Smooth muscle cell (in vitro differentiated cells): Measurements from ENCODE around the gene TNFAIP3. TPM values are rescaled to one million over a fixed set of nuclear protein-coding genes. Genes with fewer than 3 reads are reported as not detected.

Experiments
- DNase-seq: peaks from one replicate; lab custom pipeline; 2025; ENCODE audit not compliant: unreplicated experiment; lab: John Stamatoyannopoulos, UW
- H2AFZ ChIP-seq: fragments of 200-600 bp; sonication (generic); 2 replicates; pipeline ENCODE4 v1.6.0; 2016; ENCODE audit warnings: antibody characterized with exemption, low read depth, mild to moderate bottlenecking
- H3F3A ChIP-seq: fragments of 200-600 bp; sonication (generic); 2 replicates; pipeline ENCODE4 v1.6.0; 2017; ENCODE audit warnings: antibody characterized with exemption, low read depth
- H3K27ac ChIP-seq: fragments of 200-600 bp; sonication (generic); 2 replicates; pipeline ENCODE4 v1.5.1; 2016; ENCODE audit warnings: low read depth, mild to moderate bottlenecking
- H3K27me3 ChIP-seq: fragments of 200-600 bp; sonication (generic); 2 replicates; pipeline ENCODE4 v1.6.1; 2016; ENCODE audit warnings: low read depth, mild to moderate bottlenecking
- H3K36me3 ChIP-seq: fragments of 200-600 bp; sonication (generic); 2 replicates; pipeline ENCODE4 v1.5.1; 2016; ENCODE audit warnings: low read depth
- H3K4me1 ChIP-seq: fragments of 200-600 bp; sonication (generic); 2 replicates; pipeline ENCODE4 v1.5.1; 2016; ENCODE audit warnings: low read depth
- H3K4me2 ChIP-seq: fragments of 200-600 bp; sonication (generic); 2 replicates; pipeline ENCODE4 v1.6.0; 2016; ENCODE audit warnings: mild to moderate bottlenecking
- H3K4me3 ChIP-seq: fragments of 200-600 bp; sonication (generic); 2 replicates; pipeline ENCODE4 v1.5.1; 2016; ENCODE audit warnings: mild to moderate bottlenecking
- H3K79me2 ChIP-seq: fragments of 200-600 bp; sonication (generic); 2 replicates; pipeline ENCODE4 v1.6.0; 2016; ENCODE audit warnings: low read depth, mild to moderate bottlenecking
- H3K9ac ChIP-seq: fragments of 200-600 bp; sonication (generic); 2 replicates; pipeline ENCODE4 v1.6.0; 2016; ENCODE audit warnings: low read depth
- H3K9me3 ChIP-seq: fragments of 200-600 bp; sonication (generic); replicated peaks from 2 replicates; pipeline ENCODE4 v1.5.1; 2016; ENCODE audit warnings: low read depth
- H4K20me1 ChIP-seq: fragments of 200-600 bp; sonication (generic); 2 replicates; pipeline ENCODE4 v1.6.0; 2016; ENCODE audit warnings: low read depth
- CTCF ChIP-seq: fragments of 200-600 bp; sonication (generic); IDR thresholded peaks from 2 replicates; pipeline ENCODE4 v1.5.1; 2017; ENCODE audit warnings: borderline replicate concordance, mild to moderate bottlenecking, antibody characterized with exemption; ENCODE audit not compliant: insufficient read depth, poor library complexity, severe bottlenecking
- WGBS: methylation state at CpG from one replicate; pipeline ENCODE4 v1.1.7; 2016; ENCODE audit warnings: low lambda C conversion rate; 5-methylcytosine and 5-hydroxymethylcytosine counted together
- polyA plus RNA-seq: library from polyadenylated mRNA; unstranded; fragments of >200 nt; fragmentation: Nextera tagmentation; extraction: Ambion mirVana; gene quantifications from 2 replicates; pipeline ENCODE4 v1.2.1, GENCODE V29; 2016
- total RNA-seq: library from RNA; depleted of rRNA; stranded (reverse); fragments of >200 nt; gene quantifications from 2 replicates; pipeline ENCODE4 v1.2.3, GENCODE V29; 2014

Gene TNFAIP3
- total and polyA plus RNA-seq, 2 experiments from 2014 or later: 32.2 to 33.8 TPM

DNA sequence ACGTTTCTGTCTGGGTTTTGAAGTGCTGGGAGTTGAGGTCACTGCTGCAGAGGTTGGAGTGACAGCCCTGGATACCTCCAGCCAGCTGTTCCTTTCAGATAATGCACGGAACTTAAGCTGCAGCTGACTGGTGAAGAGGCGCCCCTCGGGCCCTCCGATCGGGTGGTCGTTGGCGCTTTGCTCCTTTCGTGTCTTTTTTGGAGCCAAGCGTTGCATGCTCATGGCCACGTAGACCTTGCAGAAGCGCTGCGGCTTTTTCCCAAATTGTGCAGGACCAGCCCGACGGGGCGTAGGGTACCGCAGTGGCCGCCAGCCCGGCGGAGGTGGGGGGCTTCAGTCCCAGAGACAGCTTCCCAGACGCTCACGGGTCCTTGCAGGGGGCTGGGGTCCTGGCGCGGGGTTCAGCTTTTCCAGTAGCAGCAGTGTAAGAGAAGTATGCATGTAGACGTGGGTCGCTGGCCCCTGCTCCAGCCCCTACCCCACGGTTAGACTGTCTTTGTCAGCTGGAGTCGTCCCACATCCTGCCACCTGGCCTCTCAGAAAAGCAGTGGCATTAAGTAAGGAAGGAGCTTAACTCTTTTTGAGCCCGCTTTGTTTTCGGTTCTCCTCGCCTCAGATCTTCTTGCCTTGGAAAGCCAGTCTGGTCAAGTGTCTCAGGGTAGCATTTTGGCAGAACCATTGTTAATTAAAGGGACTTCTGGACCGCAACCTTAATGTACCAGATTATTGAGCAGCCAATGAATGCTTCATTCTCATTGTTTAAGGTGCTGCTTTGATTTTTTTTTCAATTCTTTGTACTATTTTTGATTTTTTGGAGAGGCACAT, 838 bp downstream of the TNFAIP3 start:
- Histone ChIP-seq H3K9ac (peak overlapping the region; percentile 95), H3K4me2 (peak overlapping the region; percentile 93), H4K20me1 (peaks cover 51% of the 10 kb centered on the region), H3K4me3 (peak overlapping the region; percentile 79), H3K27ac (peak overlapping the region; percentile 91), H3F3A (peaks cover 6% of the 10 kb centered on the region), H3K4me1 (peaks cover 37% of the 10 kb centered on the region), H3K79me2 (peaks cover 44% of the 10 kb centered on the region), H3K9me3 (no peaks in the 10 kb centered on the region), H3K36me3 (no peaks in the 10 kb centered on the region), H3K27me3 (no peaks in the 10 kb centered on the region), H2AFZ (peak overlapping the region; percentile 83)
- WGBS: 6% methylated on average over 32 of the region's 32 CpGs
- no peak for TF ChIP-seq CTCF
- DNase-seq: no peak

DNA sequence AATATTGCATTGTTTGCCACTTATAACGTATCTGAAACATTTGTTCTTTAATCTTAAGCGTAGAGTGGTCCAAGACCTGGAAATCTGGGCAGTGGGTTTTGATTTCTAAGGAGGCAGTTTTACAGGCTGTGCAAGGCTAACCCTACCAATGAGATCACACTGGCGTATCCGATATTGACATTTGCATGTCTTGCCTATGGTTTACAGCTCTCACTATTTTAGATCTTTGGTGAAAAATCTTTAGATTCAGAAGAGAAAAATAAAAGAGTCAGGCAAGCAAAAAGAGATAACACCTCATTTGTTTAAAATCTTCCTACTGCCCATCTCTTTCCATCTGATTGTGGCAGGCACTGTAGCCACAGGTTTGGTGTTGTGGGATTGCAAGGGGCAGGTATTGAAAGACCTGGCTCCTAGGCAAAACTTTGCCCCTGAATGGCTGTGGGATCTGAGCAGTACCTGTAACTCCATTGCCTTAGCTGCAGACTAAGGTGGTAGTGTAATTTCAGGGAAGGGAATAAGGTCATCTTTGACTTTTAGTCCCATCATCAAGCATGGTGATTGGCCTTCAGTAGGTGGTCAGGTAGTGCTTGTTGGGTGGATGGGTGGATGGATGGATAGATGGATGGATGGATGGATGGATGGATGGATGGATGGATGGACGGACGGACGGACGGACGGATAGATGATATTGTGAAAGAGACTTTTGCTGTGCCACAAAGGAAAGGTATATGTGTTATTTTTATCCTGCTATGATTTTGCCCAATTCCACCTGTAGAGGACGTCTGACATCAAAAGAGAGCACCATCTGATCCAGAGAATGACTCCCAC, 1.9 kb downstream of the TNFAIP3 start:
- Histone ChIP-seq H3K4me2 (peak overlapping the region; percentile 93), H3K79me2 (peaks cover 44% of the 10 kb centered on the region), H3K36me3 (no peaks in the 10 kb centered on the region), H3K27ac (peak overlapping the region; percentile 33), H3K27me3 (no peaks in the 10 kb centered on the region), H3K4me3 (peak overlapping the region; percentile 79), H3K9ac (peak overlapping the region; percentile 95), H3F3A (peaks cover 6% of the 10 kb centered on the region), H4K20me1 (peaks cover 62% of the 10 kb centered on the region), H3K4me1 (peaks cover 48% of the 10 kb centered on the region), H3K9me3 (no peaks in the 10 kb centered on the region), H2AFZ (no peak overlapping the region)
- no peak for TF ChIP-seq CTCF
- WGBS: 76% methylated on average over 10 of the region's 10 CpGs
- DNase-seq: no peak

DNA sequence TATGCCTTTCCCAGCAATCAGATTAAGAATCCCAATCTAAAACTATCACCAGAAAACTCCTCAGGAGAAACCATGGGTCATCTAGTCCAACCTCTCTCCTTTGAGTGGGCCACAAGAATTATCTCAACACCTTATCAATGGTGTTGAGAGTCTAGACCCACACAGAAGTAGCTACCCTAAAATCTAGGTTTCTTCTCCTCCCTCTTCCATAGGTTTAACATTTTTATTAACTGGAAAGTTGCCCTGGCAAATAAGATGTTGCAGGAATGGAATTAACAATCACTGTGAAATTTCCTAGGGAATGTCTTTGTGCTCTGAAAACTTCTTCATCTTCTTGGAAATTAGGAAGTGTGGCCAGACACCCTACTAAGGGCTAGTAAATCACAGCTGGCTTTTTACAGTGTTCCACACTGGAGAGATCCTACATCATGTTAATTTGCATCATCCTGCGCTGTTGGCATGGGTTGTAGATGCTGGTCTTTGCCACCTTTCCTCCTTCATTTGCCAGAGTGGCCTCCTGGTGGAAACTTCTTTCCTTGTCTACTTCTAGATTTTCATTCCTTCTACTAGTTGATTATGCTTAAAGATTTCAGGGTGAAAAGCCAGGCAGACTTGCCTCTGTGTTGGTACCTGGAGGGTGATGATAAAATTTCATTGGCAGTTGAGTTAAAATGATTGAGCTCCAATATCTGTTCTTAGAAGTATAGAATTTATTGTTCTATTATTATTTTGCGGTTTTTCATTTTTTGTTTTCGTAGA, 2.7 kb downstream of the TNFAIP3 start:
- peaks cover 2% of the 10 kb centered on the region for H3F3A ChIP-seq
- H3K27me3 ChIP-seq: no peaks in the 10 kb centered on the region
- H3K4me3 ChIP-seq: peak overlapping the region; percentile 79
- TF ChIP-seq CTCF: no peak
- peak overlapping the region; percentile 93 for H3K4me2 ChIP-seq
- no peak overlapping the region for H3K9ac ChIP-seq
- H3K79me2 ChIP-seq: peaks cover 44% of the 10 kb centered on the region
- DNase-seq: no peak
- H3K9me3 ChIP-seq: no peaks in the 10 kb centered on the region
- WGBS: 96% methylated on average over 3 of the region's 3 CpGs
- H3K4me1 ChIP-seq: peaks cover 48% of the 10 kb centered on the region
- H3K36me3 ChIP-seq: no peaks in the 10 kb centered on the region
- H2AFZ ChIP-seq: no peak overlapping the region
- peaks cover 68% of the 10 kb centered on the region for H4K20me1 ChIP-seq
- no peak overlapping the region for H3K27ac ChIP-seq
